Neural cell (in vitro differentiated cells): ENCODE results near the gene USB1. TPM values are rescaled to one million over a fixed set of nuclear protein-coding genes. Genes with fewer than 3 reads are reported as not detected.

ENCODE experiments used
- H2AFZ ChIP-seq: fragments of 200-600, 300-800 bp; sonication (generic), shearing (Covaris generic); 2 replicates; pipeline ENCODE4 v1.6.0; 2014; ENCODE audit warnings: low read depth, mild to moderate bottlenecking, antibody characterized with exemption, low read length, moderate library complexity
- H3F3A ChIP-seq: fragments of 200-600 bp; shearing (Covaris generic); 2 replicates; pipeline ENCODE4 v1.6.1; 2016; ENCODE audit warnings: mild to moderate bottlenecking, moderate library complexity, mixed read lengths, antibody characterized with exemption, low read length; ENCODE audit not compliant: insufficient read depth, poor library complexity, severe bottlenecking
- H3K27ac ChIP-seq: fragments of 200-600, 300-800 bp; sonication (generic), shearing (Covaris generic); 2 replicates; pipeline ENCODE4 v1.5.1; 2014; ENCODE audit warnings: mild to moderate bottlenecking, low read length, moderate library complexity
- H3K27me3 ChIP-seq: fragments of 300-800, 200-600 bp; sonication (generic), shearing (Covaris generic); 2 replicates; pipeline ENCODE4 v1.6.0; 2014; ENCODE audit warnings: mild to moderate bottlenecking, low read depth, low read length, moderate library complexity; ENCODE audit not compliant: insufficient read depth
- H3K36me3 ChIP-seq: fragments of 300-800, 200-600 bp; sonication (generic), shearing (Covaris generic); 2 replicates; pipeline ENCODE4 v1.5.1; 2014; ENCODE audit warnings: mild to moderate bottlenecking, antibody characterized with exemption, low read length, moderate library complexity; ENCODE audit not compliant: insufficient read depth
- H3K4me2 ChIP-seq: fragments of 300-800, 200-600 bp; sonication (generic), shearing (Covaris generic); 2 replicates; pipeline ENCODE4 v1.6.0; 2014; ENCODE audit warnings: mild to moderate bottlenecking, low read length
- H3K4me3 ChIP-seq: fragments of 300-800, 200-600 bp; sonication (generic), shearing (Covaris generic); 2 replicates; pipeline ENCODE4 v1.5.1; 2014; ENCODE audit warnings: mild to moderate bottlenecking, low read length, moderate library complexity
- H3K79me2 ChIP-seq: fragments of 200-600 bp; shearing (Covaris generic); replicated peaks from 2 replicates; pipeline ENCODE4 v1.6.0; 2014; ENCODE audit warnings: mild to moderate bottlenecking, low read length, moderate library complexity; ENCODE audit not compliant: insufficient read depth
- H3K9ac ChIP-seq: fragments of 300-800, 200-600 bp; sonication (generic), shearing (Covaris generic); 2 replicates; pipeline ENCODE4 v1.6.1; 2016; ENCODE audit warnings: mild to moderate bottlenecking, low read length, mixed read lengths
- H3K9me2 ChIP-seq: fragments of 200-600 bp; shearing (Covaris generic); 2 replicates; pipeline ENCODE4 v1.6.1; 2016; ENCODE audit warnings: mild to moderate bottlenecking, low read length, mixed read lengths; ENCODE audit not compliant: insufficient read depth
- H3K9me3 ChIP-seq: fragments of 200-600, 300-800 bp; sonication (generic), shearing (Covaris generic); 2 replicates; pipeline ENCODE4 v1.6.1; 2016; ENCODE audit warnings: mild to moderate bottlenecking, mixed run types, low read length, moderate library complexity, mixed read lengths
- H4K20me1 ChIP-seq: fragments of 200-600 bp; shearing (Covaris generic); 2 replicates; pipeline ENCODE4 v1.6.1; 2016; ENCODE audit warnings: mild to moderate bottlenecking, mixed run types; ENCODE audit not compliant: insufficient read depth
- EP300 ChIP-seq: fragments of 450-650 bp; conservative IDR thresholded peaks from 2 replicates; pipeline ENCODE4 v1.6.1; 2014; ENCODE audit warnings: antibody characterized with exemption, mild to moderate bottlenecking, moderate library complexity; ENCODE audit not compliant: poor library complexity, severe bottlenecking
- EZH2 ChIP-seq: fragments of 200-600, 300-800 bp; shearing (Covaris generic), sonication (generic); IDR thresholded peaks from 2 replicates; pipeline ENCODE4 v1.6.1; 2014; ENCODE audit warnings: antibody characterized with exemption, low read length, borderline replicate concordance, mild to moderate bottlenecking; ENCODE audit not compliant: insufficient read depth, poor library complexity, severe bottlenecking
- MXI1 ChIP-seq: fragments of 450-650 bp; conservative IDR thresholded peaks from 2 replicates; pipeline ENCODE4 v1.6.1; 2014; ENCODE audit warnings: antibody characterized with exemption, mild to moderate bottlenecking; ENCODE audit not compliant: poor library complexity, severe bottlenecking
- POLR2AphosphoS5 ChIP-seq: IDR thresholded peaks from 2 replicates; pipeline ENCODE4 v1.6.1; 2012
- RAD21 ChIP-seq: fragments of 450-650 bp; conservative IDR thresholded peaks from 2 replicates; pipeline ENCODE4 v1.6.1; 2014; ENCODE audit warnings: antibody characterized with exemption, mild to moderate bottlenecking, moderate library complexity
- REST ChIP-seq: IDR thresholded peaks from 2 replicates; pipeline ENCODE4 v1.6.1; 2012; ENCODE audit warnings: borderline replicate concordance
- SMC3 ChIP-seq: fragments of 450-650 bp; conservative IDR thresholded peaks from 2 replicates; pipeline ENCODE4 v1.6.1; 2014; ENCODE audit warnings: antibody characterized with exemption, mild to moderate bottlenecking, moderate library complexity; ENCODE audit not compliant: poor library complexity
- TAF1 ChIP-seq: IDR thresholded peaks from 2 replicates; pipeline ENCODE4 v1.6.1; 2012; ENCODE audit warnings: low read depth
- polyA plus RNA-seq: library from polyadenylated mRNA; depleted of rRNA; stranded (reverse); fragments of >200 nt; gene quantifications from 2 replicates; pipeline ENCODE4 v1.2.3, GENCODE V29; 2014
- TF ChIP-seq, protein P1 (sequence below): fragments of 450-650 bp; IDR thresholded peaks from 2 replicates; pipeline ENCODE4 v1.5.1; 2014; ENCODE audit warnings: antibody characterized with exemption, mild to moderate bottlenecking, moderate library complexity; ENCODE audit not compliant: poor library complexity, severe bottlenecking

The USB1 gene
- polyA plus RNA-seq, 1 donor from 2014 or later = 25.7 TPM

DNA sequence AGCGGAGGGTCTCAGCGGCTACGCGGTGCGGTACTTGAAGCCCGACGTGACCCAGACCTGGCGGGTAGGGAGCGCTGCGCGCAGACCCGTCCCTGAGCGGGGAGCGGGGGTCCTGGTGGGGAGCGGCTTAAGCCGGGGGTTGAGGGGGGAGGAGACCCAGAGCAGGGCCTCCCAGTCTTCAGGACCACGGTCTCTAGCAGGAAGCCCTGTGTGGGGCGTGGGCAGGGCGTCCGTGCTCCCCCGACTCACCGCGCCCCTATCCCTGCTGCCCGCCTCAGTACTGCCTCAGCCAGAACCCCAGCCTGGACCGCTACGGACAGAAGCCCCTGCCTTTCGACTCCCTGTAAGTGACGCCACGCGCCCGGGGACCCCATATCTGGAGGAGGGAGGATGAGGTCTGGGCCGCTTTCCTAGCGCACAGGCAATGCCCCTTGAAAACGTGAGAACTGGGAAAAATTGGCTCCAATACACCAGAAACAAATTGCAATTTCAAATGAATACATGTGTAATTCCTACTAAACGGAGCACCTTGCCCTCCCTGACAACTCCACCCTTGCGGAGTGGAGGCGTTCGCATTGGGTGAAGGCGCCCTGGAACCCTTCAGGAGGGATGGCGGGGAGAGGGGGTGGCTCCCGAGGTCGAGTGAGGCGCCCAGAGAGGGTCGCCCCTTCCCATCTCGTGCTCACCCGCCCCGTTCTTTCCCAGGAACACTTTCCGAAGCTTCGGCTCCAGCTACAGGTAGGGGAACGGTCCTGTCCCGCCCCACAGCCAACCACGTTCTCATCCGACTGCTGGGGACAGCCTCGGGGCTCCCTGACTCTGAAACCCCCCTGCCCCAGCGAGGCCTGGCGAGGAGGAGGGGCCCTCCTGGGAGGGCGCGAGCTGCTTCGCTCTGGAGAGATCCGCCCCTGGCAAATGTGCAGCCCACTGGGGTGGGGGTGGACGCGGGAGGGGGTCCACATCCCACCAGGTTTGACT, 15.7 kb upstream of the USB1 start:
- Histone ChIP-seq H3K4me3 (peak overlapping the region; percentile 68), H3F3A (no peaks in the 10 kb centered on the region), H2AFZ (no peak overlapping the region), H3K79me2 (no peaks in the 10 kb centered on the region), H3K9me3 (no peaks in the 10 kb centered on the region), H3K4me2 (peak overlapping the region; percentile 44), H3K9ac (peak overlapping the region; percentile 45), H3K9me2 (no peaks in the 10 kb centered on the region), H3K27ac (no peak overlapping the region), H4K20me1 (no peaks in the 10 kb centered on the region), H3K27me3 (peaks cover 30% of the 10 kb centered on the region), H3K36me3 (no peaks in the 10 kb centered on the region)
- TF ChIP-seq RAD21 (no peak), MXI1 (no peak), POLR2AphosphoS5 (no peak), SMC3 (no peak), EP300 (no peak), EZH2 (no peak), REST (no peak), TAF1 (no peak)
- TF ChIP-seq, protein P1, sequence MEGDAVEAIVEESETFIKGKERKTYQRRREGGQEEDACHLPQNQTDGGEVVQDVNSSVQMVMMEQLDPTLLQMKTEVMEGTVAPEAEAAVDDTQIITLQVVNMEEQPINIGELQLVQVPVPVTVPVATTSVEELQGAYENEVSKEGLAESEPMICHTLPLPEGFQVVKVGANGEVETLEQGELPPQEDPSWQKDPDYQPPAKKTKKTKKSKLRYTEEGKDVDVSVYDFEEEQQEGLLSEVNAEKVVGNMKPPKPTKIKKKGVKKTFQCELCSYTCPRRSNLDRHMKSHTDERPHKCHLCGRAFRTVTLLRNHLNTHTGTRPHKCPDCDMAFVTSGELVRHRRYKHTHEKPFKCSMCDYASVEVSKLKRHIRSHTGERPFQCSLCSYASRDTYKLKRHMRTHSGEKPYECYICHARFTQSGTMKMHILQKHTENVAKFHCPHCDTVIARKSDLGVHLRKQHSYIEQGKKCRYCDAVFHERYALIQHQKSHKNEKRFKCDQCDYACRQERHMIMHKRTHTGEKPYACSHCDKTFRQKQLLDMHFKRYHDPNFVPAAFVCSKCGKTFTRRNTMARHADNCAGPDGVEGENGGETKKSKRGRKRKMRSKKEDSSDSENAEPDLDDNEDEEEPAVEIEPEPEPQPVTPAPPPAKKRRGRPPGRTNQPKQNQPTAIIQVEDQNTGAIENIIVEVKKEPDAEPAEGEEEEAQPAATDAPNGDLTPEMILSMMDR = no peak

- Histone ChIP-seq H3K4me2 (no peak overlapping the region), H3K9me3 (no peaks in the 10 kb centered on the region), H3F3A (no peaks in the 10 kb centered on the region), H3K36me3 (no peaks in the 10 kb centered on the region), H3K9ac (no peak overlapping the region), H3K27me3 (peaks cover 30% of the 10 kb centered on the region), H3K9me2 (no peaks in the 10 kb centered on the region), H3K27ac (no peak overlapping the region), H4K20me1 (no peaks in the 10 kb centered on the region), H3K79me2 (no peaks in the 10 kb centered on the region), H3K4me3 (peak overlapping the region; percentile 68), H2AFZ (no peak overlapping the region)
- TF ChIP-seq SMC3 = no peak
- TF ChIP-seq TAF1 = no peak
- TF ChIP-seq EZH2 = no peak
- no peak for TF ChIP-seq EP300
- TF ChIP-seq MXI1 = no peak
- TF ChIP-seq REST = no peak
- no peak for TF ChIP-seq POLR2AphosphoS5
- TF ChIP-seq, protein P1 = no peak
- no peak for TF ChIP-seq RAD21
These were observed 15.0 kb upstream of the USB1 start for GRCh38 chr16:57986196-57986595.
